Measurements from ENCODE around the gene NOC4L. TPM values are rescaled to one million over a fixed set of nuclear protein-coding genes. Genes with fewer than 3 reads are reported as not detected.

The NOC4L gene
- total RNA-seq, 2 donors from 2014 or later = 12.5 to 29.7 TPM

DNA sequence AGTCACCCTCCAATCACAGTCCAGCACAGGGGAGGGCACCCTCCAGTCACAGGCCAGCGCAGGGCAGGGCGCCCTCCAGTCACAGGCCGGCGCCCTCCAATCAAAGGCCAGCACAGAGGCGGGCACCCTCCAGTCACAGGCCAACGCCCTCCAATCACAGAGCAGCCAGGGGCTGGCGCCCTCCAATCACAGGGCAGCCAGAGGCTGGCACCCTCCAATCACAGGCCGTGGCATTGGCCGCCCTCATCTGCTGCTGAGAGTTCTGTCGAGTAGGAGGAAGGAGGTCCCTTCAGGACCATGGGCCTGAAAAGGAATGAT, 26.7 kb upstream of the NOC4L start:
- Histone ChIP-seq H3K27me3 (no peaks in the 10 kb centered on the region), H3K4me1 (no peaks in the 10 kb centered on the region), H3K9ac (ENCODE audit: low read depth in 2 of 2, low read length in 2 of 2) (no peak overlapping the region), H3K9me3 (no peaks in the 10 kb centered on the region), H3K27ac (no peak overlapping the region), H3K36me3 (no peaks in the 10 kb centered on the region), H3K4me3 (no peak overlapping the region)
- TF ChIP-seq, protein P1, sequence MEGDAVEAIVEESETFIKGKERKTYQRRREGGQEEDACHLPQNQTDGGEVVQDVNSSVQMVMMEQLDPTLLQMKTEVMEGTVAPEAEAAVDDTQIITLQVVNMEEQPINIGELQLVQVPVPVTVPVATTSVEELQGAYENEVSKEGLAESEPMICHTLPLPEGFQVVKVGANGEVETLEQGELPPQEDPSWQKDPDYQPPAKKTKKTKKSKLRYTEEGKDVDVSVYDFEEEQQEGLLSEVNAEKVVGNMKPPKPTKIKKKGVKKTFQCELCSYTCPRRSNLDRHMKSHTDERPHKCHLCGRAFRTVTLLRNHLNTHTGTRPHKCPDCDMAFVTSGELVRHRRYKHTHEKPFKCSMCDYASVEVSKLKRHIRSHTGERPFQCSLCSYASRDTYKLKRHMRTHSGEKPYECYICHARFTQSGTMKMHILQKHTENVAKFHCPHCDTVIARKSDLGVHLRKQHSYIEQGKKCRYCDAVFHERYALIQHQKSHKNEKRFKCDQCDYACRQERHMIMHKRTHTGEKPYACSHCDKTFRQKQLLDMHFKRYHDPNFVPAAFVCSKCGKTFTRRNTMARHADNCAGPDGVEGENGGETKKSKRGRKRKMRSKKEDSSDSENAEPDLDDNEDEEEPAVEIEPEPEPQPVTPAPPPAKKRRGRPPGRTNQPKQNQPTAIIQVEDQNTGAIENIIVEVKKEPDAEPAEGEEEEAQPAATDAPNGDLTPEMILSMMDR (IDR thresholded peaks at IDR 0.05) = no peak
- DNase-seq = no peak
- intact Hi-C loops (cut with DNase I) = no loop called here

DNA sequence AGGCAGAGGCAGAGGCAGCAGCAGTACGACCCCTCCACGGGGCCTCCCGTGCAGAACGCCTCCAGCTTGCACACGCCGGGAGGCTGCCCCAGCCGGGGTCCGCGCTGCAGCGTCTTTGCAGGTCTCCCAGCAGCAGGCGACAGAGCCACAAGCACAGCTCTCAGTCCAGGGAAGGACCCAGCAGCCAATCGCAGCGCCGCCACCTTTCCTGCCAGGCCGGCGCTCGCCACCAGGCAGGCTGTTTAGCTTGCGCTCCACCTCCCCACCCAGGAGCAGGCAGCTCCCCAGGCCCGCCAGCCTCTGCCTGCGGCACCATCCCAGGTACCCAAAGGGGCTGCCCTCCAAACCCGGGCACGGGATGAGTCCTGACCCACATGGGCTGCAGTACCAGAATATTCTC, 25.4 kb upstream of the NOC4L start:
- TF ChIP-seq, protein P1 (IDR thresholded peaks at IDR 0.05) = no peak
- H3K9me3 ChIP-seq = no peaks in the 10 kb centered on the region
- no peak for DNase-seq
- no peaks in the 10 kb centered on the region for H3K27me3 ChIP-seq
- H3K36me3 ChIP-seq = no peaks in the 10 kb centered on the region
- no peak overlapping the region for H3K27ac ChIP-seq
- intact Hi-C loops (cut with DNase I) = no loop called here
- no peak overlapping the region for H3K4me3 ChIP-seq
- no peak overlapping the region for H3K9ac ChIP-seq (ENCODE audit: low read depth in 2 of 2, low read length in 2 of 2)
- H3K4me1 ChIP-seq = no peaks in the 10 kb centered on the region

DNA sequence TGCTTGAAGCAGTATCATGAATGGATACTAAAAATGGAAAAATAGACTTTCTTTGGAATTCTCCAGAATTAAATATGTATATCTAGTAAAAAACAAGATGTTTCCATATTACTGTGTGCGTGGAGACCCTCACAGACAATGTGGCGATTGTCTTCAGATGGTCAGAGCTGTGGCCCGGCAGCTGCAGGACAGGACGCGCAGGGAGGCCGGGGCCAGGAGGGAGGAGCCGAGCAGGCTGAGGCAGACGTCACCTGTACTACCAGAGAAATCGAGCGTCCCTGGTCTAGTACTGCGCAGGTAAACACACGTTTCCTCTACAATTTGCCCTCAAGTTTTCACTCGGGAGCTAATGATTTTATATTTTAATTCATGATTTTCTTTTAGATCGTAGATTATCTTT, 23.0 kb upstream of the NOC4L start:
- Histone ChIP-seq H3K27me3 (no peaks in the 10 kb centered on the region), H3K36me3 (no peaks in the 10 kb centered on the region), H3K9me3 (no peaks in the 10 kb centered on the region), H3K27ac (no peak overlapping the region), H3K4me1 (no peaks in the 10 kb centered on the region), H3K4me3 (no peak overlapping the region), H3K9ac (ENCODE audit: low read depth in 2 of 2, low read length in 2 of 2) (no peak overlapping the region)
- intact Hi-C loops (cut with DNase I) = no loop called here
- DNase-seq = no peak
- TF ChIP-seq, protein P1 (IDR thresholded peaks at IDR 0.05) = no peak

DNA sequence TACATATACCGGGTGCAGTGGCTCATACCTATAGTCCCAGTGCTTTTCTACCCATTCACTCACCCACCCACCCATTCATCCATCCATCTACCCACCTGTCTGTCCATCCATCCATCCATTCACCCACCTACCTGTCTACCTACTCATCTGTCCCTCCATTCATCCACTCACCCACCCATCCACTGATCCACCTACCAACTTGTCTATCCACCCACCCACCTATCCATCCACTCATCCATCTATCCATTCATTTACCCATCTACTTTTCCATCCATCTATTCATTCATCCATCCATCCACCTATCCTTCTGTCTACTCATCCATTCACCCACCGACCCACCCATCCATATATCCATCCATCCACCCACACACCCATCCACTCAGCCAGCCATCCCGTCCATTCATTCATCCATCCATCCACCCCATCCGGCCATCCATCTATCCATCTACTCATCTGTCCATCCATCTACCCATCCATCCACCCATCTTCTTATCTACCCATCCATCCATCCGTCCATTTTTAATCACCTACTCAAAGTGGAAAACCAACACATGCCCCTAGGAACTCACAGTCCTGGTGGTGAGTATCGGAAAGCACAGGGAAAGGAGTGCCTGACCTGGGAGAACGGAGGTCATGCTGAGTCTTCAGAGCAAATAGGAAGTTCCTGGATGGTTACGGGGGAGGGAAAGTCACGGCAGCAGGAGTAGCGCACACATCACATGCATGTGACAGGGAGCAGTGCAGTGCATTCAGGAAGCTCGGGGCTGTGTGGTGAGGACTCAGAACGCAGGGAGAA, 20.1 kb upstream of the NOC4L start:
- no peak overlapping the region for H3K9ac ChIP-seq (ENCODE audit: low read depth in 2 of 2, low read length in 2 of 2)
- intact Hi-C loops (cut with DNase I) = no loop called here
- no peaks in the 10 kb centered on the region for H3K9me3 ChIP-seq
- no peak for DNase-seq
- no peaks in the 10 kb centered on the region for H3K4me1 ChIP-seq
- no peak overlapping the region for H3K27ac ChIP-seq
- TF ChIP-seq, protein P1 (IDR thresholded peaks at IDR 0.05) = no peak
- no peaks in the 10 kb centered on the region for H3K36me3 ChIP-seq
- H3K4me3 ChIP-seq = no peak overlapping the region
- no peaks in the 10 kb centered on the region for H3K27me3 ChIP-seq

DNA sequence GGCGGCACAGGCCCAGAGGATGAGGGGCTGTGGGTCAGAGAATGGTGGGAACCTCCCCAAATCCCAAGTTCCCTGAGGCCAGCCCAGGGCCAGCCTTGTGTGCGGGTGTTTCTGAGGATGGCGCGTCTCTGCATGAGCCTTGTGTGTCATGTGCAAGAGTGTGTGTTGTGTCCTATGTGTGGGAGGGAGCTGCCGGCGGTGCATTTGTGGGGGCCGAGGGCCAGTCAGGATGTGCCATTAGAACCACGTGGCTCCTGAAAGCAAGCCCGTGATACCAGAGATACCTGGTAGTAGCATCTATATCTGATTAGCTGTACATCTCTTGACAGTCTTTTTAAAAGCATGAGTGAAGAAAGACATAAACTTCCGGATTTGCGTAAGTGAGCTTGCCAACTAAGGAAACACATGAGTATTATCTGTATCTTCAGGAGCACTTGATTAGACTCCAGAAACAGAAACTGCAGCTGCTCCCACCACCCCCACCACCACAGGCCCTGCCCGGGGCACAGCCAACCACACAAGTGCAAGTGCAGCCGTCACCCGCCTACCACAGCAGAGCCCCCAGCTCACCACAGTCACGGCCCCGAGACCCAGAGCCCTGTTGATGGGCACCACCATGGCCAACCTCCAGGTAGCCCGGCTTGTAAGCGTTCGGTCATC, 19.4 kb upstream of the NOC4L start:
- DNase-seq = no peak

More for the DNA sequence above, 19.4 kb upstream of the NOC4L start:
- TF ChIP-seq, protein P1 (IDR thresholded peaks at IDR 0.05) = no peak
- H3K4me1 ChIP-seq = no peaks in the 10 kb centered on the region
- H3K4me3 ChIP-seq = no peak overlapping the region
- H3K9ac ChIP-seq (ENCODE audit: low read depth in 2 of 2, low read length in 2 of 2) = no peak overlapping the region
- intact Hi-C loops (cut with DNase I) = no loop called here
- no peaks in the 10 kb centered on the region for H3K9me3 ChIP-seq
- no peaks in the 10 kb centered on the region for H3K27me3 ChIP-seq
- H3K27ac ChIP-seq = no peak overlapping the region
- H3K36me3 ChIP-seq = no peaks in the 10 kb centered on the region
